Measurements from ENCODE around the gene CEP152. TPM values are rescaled to one million over a fixed set of nuclear protein-coding genes. Genes with fewer than 3 reads are reported as not detected.

Gene CEP152
- total and polyA plus RNA-seq, 10 of the 15 experiments (the other 5 are each of a cell fraction or from before 2014, with no cell fraction given): 5.3 to 22.6 (median 14.2) TPM

DNA sequence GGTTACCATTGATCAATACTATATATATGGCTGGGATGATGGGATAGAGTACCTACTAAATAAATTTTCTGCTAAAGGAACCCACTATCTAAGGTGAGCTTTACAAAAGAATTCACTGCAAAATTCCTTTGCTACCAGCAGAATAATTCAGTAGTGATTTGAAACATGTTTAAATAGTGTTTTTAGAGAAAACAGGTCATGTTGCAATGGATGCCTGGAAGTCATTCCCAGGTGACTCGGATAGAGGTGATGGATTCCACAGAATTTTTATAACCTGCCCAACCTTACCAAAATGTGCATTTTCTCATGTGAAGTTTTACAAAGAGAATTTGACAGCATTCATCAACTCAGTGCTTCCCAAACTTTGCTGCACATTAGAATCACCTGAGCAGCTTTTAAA, 53.2 kb downstream of the CEP152 start:
- FAIRE-seq (no peak), DNase-seq (ENCODE audit: low read depth, low spot score) (no peak), ATAC-seq (no peak)
- no peaks in the 10 kb centered on the region for H3K4me1 ChIP-seq (ENCODE audit: control insufficient read depth, insufficient read depth, low read length)
- no peak overlapping the region for H2AFZ ChIP-seq (ENCODE audit: control insufficient read depth, low read depth, low read length)
- no peak overlapping the region for H3K4me3 ChIP-seq
- H3K27me3 ChIP-seq (replicated peaks in 1 of 2; ENCODE audit: control insufficient read depth in 2 of 2, insufficient read depth in 2 of 2, low read length in 1 of 2): no peaks in the 10 kb centered on the region
- RAD21 ChIA-PET (ENCODE audit: unreplicated experiment): no interaction called here
- WGBS (ENCODE audit: insufficient coverage, insufficient replicate concordance, low lambda C conversion rate, missing lambda C conversion rate): 96% methylated on average over 1 of the region's 1 CpG
- peaks cover 5 to 9% of the 10 kb centered on the region in 2 experiments; a peak in 3 of 4 replicates for H3K36me3 ChIP-seq (ENCODE audit: control insufficient read depth in 2 of 2, insufficient read depth in 2 of 2, low read length in 1 of 2)
- TF ChIP-seq SUPT20H (IDR thresholded peaks at IDR 0.05; ENCODE audit: borderline replicate concordance, control insufficient read depth, low read depth, low read length): no peak
- TF ChIP-seq, protein P1, sequence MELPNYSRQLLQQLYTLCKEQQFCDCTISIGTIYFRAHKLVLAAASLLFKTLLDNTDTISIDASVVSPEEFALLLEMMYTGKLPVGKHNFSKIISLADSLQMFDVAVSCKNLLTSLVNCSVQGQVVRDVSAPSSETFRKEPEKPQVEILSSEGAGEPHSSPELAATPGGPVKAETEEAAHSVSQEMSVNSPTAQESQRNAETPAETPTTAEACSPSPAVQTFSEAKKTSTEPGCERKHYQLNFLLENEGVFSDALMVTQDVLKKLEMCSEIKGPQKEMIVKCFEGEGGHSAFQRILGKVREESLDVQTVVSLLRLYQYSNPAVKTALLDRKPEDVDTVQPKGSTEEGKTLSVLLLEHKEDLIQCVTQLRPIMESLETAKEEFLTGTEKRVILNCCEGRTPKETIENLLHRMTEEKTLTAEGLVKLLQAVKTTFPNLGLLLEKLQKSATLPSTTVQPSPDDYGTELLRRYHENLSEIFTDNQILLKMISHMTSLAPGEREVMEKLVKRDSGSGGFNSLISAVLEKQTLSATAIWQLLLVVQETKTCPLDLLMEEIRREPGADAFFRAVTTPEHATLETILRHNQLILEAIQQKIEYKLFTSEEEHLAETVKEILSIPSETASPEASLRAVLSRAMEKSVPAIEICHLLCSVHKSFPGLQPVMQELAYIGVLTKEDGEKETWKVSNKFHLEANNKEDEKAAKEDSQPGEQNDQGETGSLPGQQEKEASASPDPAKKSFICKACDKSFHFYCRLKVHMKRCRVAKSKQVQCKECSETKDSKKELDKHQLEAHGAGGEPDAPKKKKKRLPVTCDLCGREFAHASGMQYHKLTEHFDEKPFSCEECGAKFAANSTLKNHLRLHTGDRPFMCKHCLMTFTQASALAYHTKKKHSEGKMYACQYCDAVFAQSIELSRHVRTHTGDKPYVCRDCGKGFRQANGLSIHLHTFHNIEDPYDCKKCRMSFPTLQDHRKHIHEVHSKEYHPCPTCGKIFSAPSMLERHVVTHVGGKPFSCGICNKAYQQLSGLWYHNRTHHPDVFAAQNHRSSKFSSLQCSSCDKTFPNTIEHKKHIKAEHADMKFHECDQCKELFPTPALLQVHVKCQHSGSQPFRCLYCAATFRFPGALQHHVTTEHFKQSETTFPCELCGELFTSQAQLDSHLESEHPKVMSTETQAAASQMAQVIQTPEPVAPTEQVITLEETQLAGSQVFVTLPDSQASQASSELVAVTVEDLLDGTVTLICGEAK (IDR thresholded peaks at IDR 0.05; ENCODE audit: borderline replicate concordance): no peak
- TF ChIP-seq CBX5 (IDR thresholded peaks at IDR 0.05; ENCODE audit: low read depth): no peak
- no peak for TF ChIP-seq YY1 (IDR thresholded peaks at IDR 0.05; ENCODE audit: low read depth, low read length)
- intact Hi-C loops (cut with micrococcal nuclease; ENCODE audit: unreplicated experiment) (no loop called here), in situ Hi-C loops (cut with MboI) (no loop called here)
- H3K4me2 ChIP-seq (ENCODE audit: control insufficient read depth, insufficient read depth): no peak overlapping the region
- H4K20me1 ChIP-seq (ENCODE audit: control insufficient read depth, insufficient read depth): no peaks in the 10 kb centered on the region
- no peaks in the 10 kb centered on the region for H3K79me2 ChIP-seq (ENCODE audit: control insufficient read depth, insufficient read depth, low read length)
- H3K9me3 ChIP-seq (replicated peaks; ENCODE audit: control insufficient read depth, insufficient read depth, low read length): no peaks in the 10 kb centered on the region
- H3K27ac ChIP-seq (ENCODE audit: control insufficient read depth, insufficient read depth): no peak overlapping the region
- SMC1A ChIA-PET (ENCODE audit: uncharacterized antibody, unreplicated experiment): interaction anchor here (1.5 kb wide), 1 partner anchor 13 kb away, joined by 6 read pairs; no protein-coding TSS in a partner anchor
- POLR2A ChIA-PET: no interaction called here
- BruUV-seq (replicated peaks): no TSS peak
- H3K9ac ChIP-seq (ENCODE audit: control insufficient read depth, insufficient read depth, low read length): no peak overlapping the region
- CTCF ChIA-PET: no interaction called here
